Measurements from ENCODE around the gene SP6. TPM values are rescaled to one million over a fixed set of nuclear protein-coding genes. Genes with fewer than 3 reads are reported as not detected.
A peak's percentile ranks its signal among the peaks of the same experiment; 100 is the strongest.

Gene SP6
- total RNA-seq, 4 donors from 2014 or later: 6.6 to 29.3 (median 19.9) TPM

DNA sequence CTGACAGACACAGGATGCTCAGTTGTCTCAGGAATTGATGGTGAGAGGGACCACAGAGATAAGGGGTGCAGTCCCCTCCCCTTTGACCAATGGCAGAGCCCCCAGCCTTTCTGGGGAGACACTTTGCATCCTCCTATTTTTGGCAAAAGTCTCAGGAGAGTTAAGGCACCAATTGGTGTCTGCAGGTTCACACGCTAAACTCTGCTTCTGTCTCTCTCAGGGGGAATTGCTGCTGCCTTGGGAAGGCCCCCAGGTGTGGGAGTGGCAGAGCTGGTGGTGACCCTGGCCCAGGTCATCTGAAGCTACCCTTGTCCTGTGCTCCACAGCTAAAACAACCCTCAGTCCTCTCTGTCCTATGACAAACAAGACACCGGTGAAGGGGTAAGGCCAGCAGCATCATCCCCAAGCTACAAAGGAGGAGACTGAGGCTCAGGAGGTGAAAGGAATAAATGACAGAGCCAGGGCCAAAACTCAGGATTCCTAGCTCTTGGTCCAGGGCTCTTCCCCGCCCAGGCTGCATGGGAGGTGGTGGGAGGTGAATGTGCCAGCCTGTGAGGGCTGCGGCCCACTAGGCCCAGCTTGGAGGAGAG, 49.7 kb downstream of the SP6 start:
- H3K27ac ChIP-seq: no peak overlapping the region
- peak; percentile 9 to 55 for DNase-seq (ENCODE audit: low spot score in 2 of 2)
- H3K4me1 ChIP-seq: no peaks in the 10 kb centered on the region
- peaks cover 4% of the 10 kb centered on the region for H3K27me3 ChIP-seq
- no peak overlapping the region for H3K4me3 ChIP-seq
- WGBS: 93% methylated on average over 4 of the region's 4 CpGs
- H3K36me3 ChIP-seq: no peaks in the 10 kb centered on the region
- TF ChIP-seq POLR2A (IDR thresholded peaks at IDR 0.05): no peak
- TF ChIP-seq, protein P1, sequence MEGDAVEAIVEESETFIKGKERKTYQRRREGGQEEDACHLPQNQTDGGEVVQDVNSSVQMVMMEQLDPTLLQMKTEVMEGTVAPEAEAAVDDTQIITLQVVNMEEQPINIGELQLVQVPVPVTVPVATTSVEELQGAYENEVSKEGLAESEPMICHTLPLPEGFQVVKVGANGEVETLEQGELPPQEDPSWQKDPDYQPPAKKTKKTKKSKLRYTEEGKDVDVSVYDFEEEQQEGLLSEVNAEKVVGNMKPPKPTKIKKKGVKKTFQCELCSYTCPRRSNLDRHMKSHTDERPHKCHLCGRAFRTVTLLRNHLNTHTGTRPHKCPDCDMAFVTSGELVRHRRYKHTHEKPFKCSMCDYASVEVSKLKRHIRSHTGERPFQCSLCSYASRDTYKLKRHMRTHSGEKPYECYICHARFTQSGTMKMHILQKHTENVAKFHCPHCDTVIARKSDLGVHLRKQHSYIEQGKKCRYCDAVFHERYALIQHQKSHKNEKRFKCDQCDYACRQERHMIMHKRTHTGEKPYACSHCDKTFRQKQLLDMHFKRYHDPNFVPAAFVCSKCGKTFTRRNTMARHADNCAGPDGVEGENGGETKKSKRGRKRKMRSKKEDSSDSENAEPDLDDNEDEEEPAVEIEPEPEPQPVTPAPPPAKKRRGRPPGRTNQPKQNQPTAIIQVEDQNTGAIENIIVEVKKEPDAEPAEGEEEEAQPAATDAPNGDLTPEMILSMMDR (IDR thresholded peaks at IDR 0.05): no peak
- TF ChIP-seq POLR2AphosphoS5 (IDR thresholded peaks at IDR 0.05): no peak
- no peak for TF ChIP-seq EP300 (IDR thresholded peaks at IDR 0.05)
- H3K9me3 ChIP-seq: no peaks in the 10 kb centered on the region

DNA sequence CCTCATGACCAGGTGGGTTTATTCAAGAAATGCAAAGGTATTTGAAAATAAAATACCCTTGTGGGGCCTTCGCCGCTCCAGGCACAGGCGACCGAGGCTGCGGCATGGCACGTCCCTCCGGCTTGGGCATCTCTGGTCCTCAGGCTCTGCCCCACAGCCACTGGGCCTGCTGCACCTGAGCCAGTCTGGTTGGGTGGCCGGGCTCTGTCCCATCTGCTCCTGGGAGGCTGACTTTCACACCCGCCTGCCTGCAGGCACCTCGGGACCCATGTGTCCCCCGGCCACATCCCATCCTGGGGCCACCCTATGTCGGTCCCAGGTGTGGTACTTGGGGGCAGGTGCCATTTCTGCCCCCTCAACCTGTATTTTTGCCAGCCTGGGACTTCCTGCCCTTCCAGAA, 50.3 kb downstream of the SP6 start:
- no peaks in the 10 kb centered on the region for H3K36me3 ChIP-seq
- TF ChIP-seq, protein P1 (IDR thresholded peaks at IDR 0.05): no peak
- TF ChIP-seq POLR2AphosphoS5 (IDR thresholded peaks at IDR 0.05): no peak
- TF ChIP-seq EP300 (IDR thresholded peaks at IDR 0.05): no peak
- no peak for TF ChIP-seq POLR2A (IDR thresholded peaks at IDR 0.05)
- H3K4me1 ChIP-seq: no peaks in the 10 kb centered on the region
- H3K27ac ChIP-seq: no peak overlapping the region
- no peaks in the 10 kb centered on the region for H3K9me3 ChIP-seq
- WGBS: 90% methylated on average over 7 of the region's 12 CpGs
- peaks cover 4% of the 10 kb centered on the region for H3K27me3 ChIP-seq
- DNase-seq (ENCODE audit: low spot score in 2 of 2): peak; percentile 29 to 32
- H3K4me3 ChIP-seq: no peak overlapping the region

DNA sequence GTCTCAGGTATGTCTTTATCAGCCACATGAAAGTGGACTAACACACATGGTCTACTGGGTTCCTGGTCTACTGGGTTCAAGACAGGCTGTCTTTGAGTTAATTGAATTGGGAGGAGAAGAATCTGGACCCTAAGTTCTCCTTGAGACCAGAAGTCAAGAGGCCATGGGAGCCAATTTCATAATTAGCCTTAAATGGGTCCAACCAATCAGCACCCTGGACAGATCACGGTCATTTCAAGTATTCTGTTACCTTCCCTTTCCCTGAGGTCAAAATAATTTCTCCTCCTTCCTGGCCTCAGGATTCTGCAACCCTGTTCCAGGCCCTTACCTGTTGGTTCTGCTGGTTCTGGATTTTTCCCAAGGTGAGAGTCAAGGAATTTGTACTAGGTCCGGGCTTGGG, 53.2 kb downstream of the SP6 start:
- Histone ChIP-seq H3K4me3 (no peak overlapping the region), H3K9me3 (no peaks in the 10 kb centered on the region), H3K36me3 (no peaks in the 10 kb centered on the region), H3K4me1 (no peaks in the 10 kb centered on the region), H3K27ac (no peak overlapping the region), H3K27me3 (peaks cover 28% of the 10 kb centered on the region)
- DNase-seq (ENCODE audit: low spot score in 2 of 2): no peak
- TF ChIP-seq POLR2AphosphoS5 (IDR thresholded peaks at IDR 0.05) (no peak), EP300 (IDR thresholded peaks at IDR 0.05) (no peak), POLR2A (IDR thresholded peaks at IDR 0.05) (no peak)
- TF ChIP-seq, protein P1 (IDR thresholded peaks at IDR 0.05): no peak
- WGBS: 66% methylated on average over 2 of the region's 2 CpGs

Other genes with a start within 250 kb of the SP6 start
- gene KPNB1, start 201.2 kb downstream of the SP6 start, total RNA-seq: 100 to 1,000 TPM; 100 to 162 (median 139) TPM
- 10 to 100 TPM in 1 of 4 donors, 1 to 10 TPM in 3; 4.9 to 10.5 (median 8.4) TPM for gene TBKBP1, start 157.0 kb downstream of the SP6 start, total RNA-seq
- under 1 TPM in 1 of 4 donors, not detected in 3; 0.80 TPM for gene TBX21, start 117.9 kb downstream of the SP6 start, total RNA-seq
- gene OSBPL7, start 29.4 kb downstream of the SP6 start, total RNA-seq: 1 to 10 TPM; 1.3 to 2.0 (median 1.6) TPM
- gene MRPL10, start 19.6 kb downstream of the SP6 start, total RNA-seq: 10 to 100 TPM; 27.7 to 33.8 (median 31.2) TPM
- not detected for gene LRRC46, start 19.5 kb downstream of the SP6 start, total RNA-seq
- 10 to 100 TPM; 22.3 to 46.4 (median 34.7) TPM for gene SCRN2, start 9.9 kb downstream of the SP6 start, total RNA-seq
- gene SP2, start 45.1 kb upstream of the SP6 start, total RNA-seq: 10 to 100 TPM in 2 of 4 donors, 1 to 10 TPM in 2; 6.9 to 12.7 (median 9.8) TPM
- gene PNPO, start 90.4 kb upstream of the SP6 start, total RNA-seq: 10 to 100 TPM; 14.6 to 33.6 (median 24.7) TPM
- 10 to 100 TPM; 11.4 to 27.1 (median 21.8) TPM for gene PRR15L, start 106.7 kb upstream of the SP6 start, total RNA-seq
- gene CDK5RAP3, start 120.0 kb upstream of the SP6 start, total RNA-seq: 100 to 1,000 TPM; 100 to 296 (median 142) TPM
- gene COPZ2, start 186.6 kb upstream of the SP6 start, total RNA-seq: 10 to 100 TPM in 3 of 4 donors, 1 to 10 TPM in 1; 9.7 to 17.2 (median 12.5) TPM
- gene NFE2L1, start 197.2 kb upstream of the SP6 start, total RNA-seq: 100 to 1,000 TPM in 2 of 4 donors, 10 to 100 TPM in 2; 89.9 to 250 (median 138) TPM